Glutamatergic neuron (in vitro differentiated cells): ENCODE measurements around the gene TRIM8. TPM values are rescaled to one million over a fixed set of nuclear protein-coding genes. Genes with fewer than 3 reads are reported as not detected.

Source experiments
- DNase-seq: peaks from one replicate; pipeline ENCODE4 v3.0.0; 2022
- H3K27ac Mint-ChIP-seq: one replicate; pipeline ENCODE4 v1.8.0; 2020; ENCODE audit warnings: mild to moderate bottlenecking, mixed read lengths, inconsistent platforms; ENCODE audit not compliant: unreplicated experiment
- H3K27me3 Mint-ChIP-seq: one replicate; pipeline ENCODE4 v1.8.0; 2020; ENCODE audit warnings: mild to moderate bottlenecking, moderate library complexity, mixed read lengths, inconsistent platforms; ENCODE audit not compliant: unreplicated experiment
- H3K36me3 Mint-ChIP-seq: one replicate; pipeline ENCODE4 v1.8.0; 2020; ENCODE audit warnings: mild to moderate bottlenecking, mixed read lengths, inconsistent platforms; ENCODE audit not compliant: unreplicated experiment
- H3K4me1 Mint-ChIP-seq: one replicate; pipeline ENCODE4 v1.8.0; 2020; ENCODE audit warnings: mild to moderate bottlenecking, low read depth, mixed read lengths, inconsistent platforms; ENCODE audit not compliant: unreplicated experiment
- H3K4me3 Mint-ChIP-seq: one replicate; pipeline ENCODE4 v1.8.0; 2020; ENCODE audit warnings: mild to moderate bottlenecking, mixed read lengths, inconsistent platforms; ENCODE audit not compliant: unreplicated experiment
- H3K9me3 Mint-ChIP-seq: one replicate; pipeline ENCODE4 v1.8.0; 2020; ENCODE audit warnings: mild to moderate bottlenecking, moderate library complexity, mixed read lengths, inconsistent platforms; ENCODE audit not compliant: unreplicated experiment
- total RNA-seq: library from RNA; stranded (reverse); fragmentation: NEBNext Ultra II Directional; extraction: Animal tissue kit (Norgen Biotek cat#: 25700); gene quantifications from one replicate; pipeline ENCODE4 v1.2.1, GENCODE V29; 2021; ENCODE audit not compliant: unreplicated experiment
- TF ChIP-seq, protein P1 (sequence below): fragments of 200-600 bp; sonication (generic); IDR thresholded peaks from one replicate; pipeline ENCODE4 v1.5.0; 2021; ENCODE audit not compliant: partially characterized antibody, unreplicated experiment

The TRIM8 gene
- total RNA-seq, 1 donor from 2014 or later = 74.8 TPM

DNA sequence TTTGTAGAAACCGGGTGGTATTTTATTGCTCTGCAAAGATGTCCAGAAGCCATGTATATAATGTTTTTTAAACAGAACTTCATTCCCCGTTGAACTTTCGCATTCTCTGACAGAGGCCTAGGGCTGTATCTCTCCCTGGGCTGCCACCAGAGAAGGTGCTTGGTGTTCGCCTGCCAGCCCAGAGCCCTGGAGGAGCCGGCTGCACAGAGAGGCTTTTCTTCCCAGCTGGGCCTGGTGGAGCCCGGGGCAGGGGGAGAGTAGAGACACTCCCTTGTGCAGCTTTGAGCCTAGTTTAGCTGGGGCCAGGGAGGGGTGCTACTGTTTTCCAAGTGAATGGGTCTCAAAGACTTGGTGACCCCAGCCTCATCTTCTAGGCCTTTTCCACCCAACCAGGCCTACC, 13.6 kb upstream of the TRIM8 start:
- Mint-ChIP-seq H3K27ac (no peak overlapping the region), H3K4me3 (peak overlapping the region; percentile 34)

DNA sequence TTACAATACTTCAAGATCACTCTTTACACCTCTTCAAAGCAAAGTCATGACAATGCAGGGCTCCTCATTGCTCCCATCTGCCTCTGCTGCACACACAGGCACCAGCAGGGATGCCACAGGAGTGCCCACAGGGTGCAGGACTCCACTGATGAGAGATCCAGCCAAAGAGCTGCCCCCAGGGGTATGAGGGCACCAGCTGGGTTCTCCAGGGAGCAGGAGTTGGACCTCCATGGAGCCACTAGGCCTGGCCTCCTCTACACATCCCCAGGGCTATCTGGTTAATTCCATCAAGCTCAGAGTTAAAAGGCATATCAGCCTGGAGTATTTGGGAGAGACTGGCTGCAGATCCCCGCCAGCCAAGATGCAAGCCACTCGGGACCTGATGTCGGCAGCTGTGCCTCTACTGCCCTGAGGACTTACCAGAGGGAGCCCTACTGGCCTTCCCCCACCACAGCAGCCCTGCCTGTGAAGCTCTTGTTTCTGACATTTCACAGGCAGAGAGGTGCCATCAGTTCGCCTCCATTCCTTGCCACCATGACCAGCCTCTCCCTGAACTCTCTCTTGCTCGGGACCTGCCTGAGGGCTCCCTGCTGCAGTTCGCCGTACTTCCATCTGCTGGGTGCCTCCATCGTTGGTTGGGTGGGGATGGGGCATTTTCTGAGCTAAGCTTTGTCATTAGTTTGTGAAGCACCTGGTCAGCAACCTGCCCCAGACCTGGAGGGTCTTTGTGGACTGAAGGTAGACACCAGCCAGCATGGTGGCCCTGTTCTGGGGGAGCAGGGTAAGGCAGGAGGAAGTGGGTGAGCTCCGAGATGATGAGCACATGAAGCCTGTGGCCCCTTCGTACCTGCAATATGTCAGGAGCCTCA, 12.5 kb upstream of the TRIM8 start:
- Mint-ChIP-seq H3K4me1 (peaks cover 25% of the 10 kb centered on the region), H3K4me3 (no peak overlapping the region), H3K27ac (no peak overlapping the region), H3K27me3 (peaks cover 12% of the 10 kb centered on the region), H3K9me3 (peaks cover 9% of the 10 kb centered on the region), H3K36me3 (no peaks in the 10 kb centered on the region)
- DNase-seq = no peak
- TF ChIP-seq, protein P1, sequence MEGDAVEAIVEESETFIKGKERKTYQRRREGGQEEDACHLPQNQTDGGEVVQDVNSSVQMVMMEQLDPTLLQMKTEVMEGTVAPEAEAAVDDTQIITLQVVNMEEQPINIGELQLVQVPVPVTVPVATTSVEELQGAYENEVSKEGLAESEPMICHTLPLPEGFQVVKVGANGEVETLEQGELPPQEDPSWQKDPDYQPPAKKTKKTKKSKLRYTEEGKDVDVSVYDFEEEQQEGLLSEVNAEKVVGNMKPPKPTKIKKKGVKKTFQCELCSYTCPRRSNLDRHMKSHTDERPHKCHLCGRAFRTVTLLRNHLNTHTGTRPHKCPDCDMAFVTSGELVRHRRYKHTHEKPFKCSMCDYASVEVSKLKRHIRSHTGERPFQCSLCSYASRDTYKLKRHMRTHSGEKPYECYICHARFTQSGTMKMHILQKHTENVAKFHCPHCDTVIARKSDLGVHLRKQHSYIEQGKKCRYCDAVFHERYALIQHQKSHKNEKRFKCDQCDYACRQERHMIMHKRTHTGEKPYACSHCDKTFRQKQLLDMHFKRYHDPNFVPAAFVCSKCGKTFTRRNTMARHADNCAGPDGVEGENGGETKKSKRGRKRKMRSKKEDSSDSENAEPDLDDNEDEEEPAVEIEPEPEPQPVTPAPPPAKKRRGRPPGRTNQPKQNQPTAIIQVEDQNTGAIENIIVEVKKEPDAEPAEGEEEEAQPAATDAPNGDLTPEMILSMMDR = no peak

More for the DNA sequence above, 13.6 kb upstream of the TRIM8 start:
- Mint-ChIP-seq H3K27me3 (peaks cover 7% of the 10 kb centered on the region), H3K36me3 (no peaks in the 10 kb centered on the region), H3K9me3 (peaks cover 10% of the 10 kb centered on the region), H3K4me1 (peaks cover 28% of the 10 kb centered on the region)
- DNase-seq = no peak
- TF ChIP-seq, protein P1 = no peak

DNA sequence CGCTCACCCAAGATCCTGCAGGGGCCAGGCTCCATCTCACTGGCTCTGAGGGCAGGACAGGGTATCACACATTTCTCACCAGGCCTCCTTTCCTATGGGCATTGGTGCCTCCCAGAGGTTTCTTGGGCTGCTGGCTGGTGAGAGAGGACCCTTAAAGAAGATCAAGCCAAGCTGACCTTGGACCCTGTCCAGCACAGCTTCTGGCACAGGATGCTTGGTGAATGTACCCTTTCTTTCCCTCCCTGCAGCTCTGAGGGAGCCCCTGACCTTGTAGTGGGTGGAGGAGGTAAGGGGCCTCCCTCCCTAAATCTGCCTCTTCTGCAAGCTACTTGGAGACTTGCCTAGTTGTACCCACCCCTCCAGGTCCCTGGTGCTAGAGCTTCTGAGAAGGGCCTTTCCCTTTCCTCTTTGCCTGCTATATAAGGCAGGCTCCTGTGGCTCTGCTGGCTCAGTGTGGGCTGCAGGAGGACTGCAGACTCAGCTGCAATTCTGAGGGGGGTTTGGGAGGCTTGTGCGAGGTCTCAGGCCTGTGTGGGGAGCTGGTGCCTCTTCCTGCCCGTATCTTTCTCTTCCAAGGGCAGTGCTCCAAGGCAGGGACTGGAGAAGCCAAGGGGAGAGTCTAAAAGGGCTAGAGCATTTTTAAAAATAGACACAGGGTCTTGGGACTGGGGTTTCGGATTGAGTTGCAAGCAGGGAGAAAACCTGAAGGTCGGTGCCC, 11.7 kb upstream of the TRIM8 start:
- Mint-ChIP-seq H3K27ac (no peak overlapping the region), H3K4me1 (peaks cover 18% of the 10 kb centered on the region), H3K27me3 (peaks cover 13% of the 10 kb centered on the region), H3K4me3 (no peak overlapping the region), H3K36me3 (no peaks in the 10 kb centered on the region), H3K9me3 (peaks cover 12% of the 10 kb centered on the region)
- TF ChIP-seq, protein P1 = no peak
- no peak for DNase-seq

DNA sequence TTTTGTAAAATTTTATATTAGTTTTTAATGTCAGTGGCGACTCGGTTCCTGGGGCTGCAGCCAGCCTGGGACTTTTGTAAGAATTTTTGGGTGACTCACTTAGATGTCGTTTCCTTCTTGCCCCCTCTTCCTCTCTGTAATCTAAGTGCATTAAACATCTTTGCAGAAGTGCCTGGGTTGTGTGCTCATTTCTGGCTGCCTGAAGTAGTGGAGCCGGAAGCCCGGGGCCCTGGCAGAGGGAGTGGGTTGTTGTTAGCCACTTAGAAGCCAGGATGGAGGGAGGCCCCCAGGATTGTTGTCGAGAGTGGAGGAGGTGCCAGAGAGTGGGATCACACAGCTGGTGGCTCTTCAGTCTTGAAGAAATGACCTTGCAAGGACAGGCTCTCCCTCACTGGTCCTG, 11.0 kb upstream of the TRIM8 start:
- Mint-ChIP-seq H3K27me3 (peaks cover 13% of the 10 kb centered on the region), H3K36me3 (no peaks in the 10 kb centered on the region), H3K4me1 (peaks cover 15% of the 10 kb centered on the region), H3K9me3 (peaks cover 12% of the 10 kb centered on the region), H3K4me3 (no peak overlapping the region), H3K27ac (no peak overlapping the region)
- TF ChIP-seq, protein P1 = no peak
- no peak for DNase-seq

DNA sequence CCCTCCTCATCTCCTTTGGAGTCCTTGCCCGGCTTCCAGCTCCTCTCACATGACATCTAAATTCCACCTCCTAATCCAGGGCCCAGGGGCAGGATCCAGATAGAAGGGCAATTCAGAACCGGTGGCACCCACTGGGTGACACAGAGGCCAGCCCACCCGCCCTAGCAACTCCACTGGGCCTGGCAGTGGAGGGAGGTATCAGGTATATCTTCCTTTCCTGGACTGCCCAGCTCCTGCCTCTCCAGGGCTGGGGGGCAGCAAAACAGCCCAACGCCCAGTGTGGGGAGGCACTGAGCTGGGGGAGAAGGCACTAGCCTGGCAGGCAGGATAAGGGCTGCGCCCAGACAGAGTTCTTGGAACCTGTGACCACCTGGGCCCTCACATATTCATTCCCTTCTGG, 10.4 kb upstream of the TRIM8 start:
- Mint-ChIP-seq H3K36me3 (no peaks in the 10 kb centered on the region), H3K27me3 (peaks cover 14% of the 10 kb centered on the region), H3K4me1 (peaks cover 12% of the 10 kb centered on the region), H3K27ac (no peak overlapping the region), H3K4me3 (no peak overlapping the region), H3K9me3 (peaks cover 12% of the 10 kb centered on the region)
- DNase-seq = no peak
- TF ChIP-seq, protein P1 = no peak
